LNCaP clone FGC (cell line): Measurements from ENCODE around the gene CTNNBL1.
A peak's percentile ranks its signal among the peaks of the same experiment; 100 is the strongest.

Source experiments
- DNase-seq: peaks from one replicate; pipeline ENCODE4 v3.0.0-alpha.2; 2011; ENCODE audit warnings: low read depth
- H3K4me3 ChIP-seq: 2 replicates; pipeline ENCODE4 v1.5.1; 2011; ENCODE audit warnings: mild to moderate bottlenecking, low read depth, low read length, control low read depth
- TF ChIP-seq, protein P1 (sequence below): IDR thresholded peaks from 2 replicates; pipeline ENCODE4 v1.5.1; 2012; ENCODE audit warnings: mild to moderate bottlenecking; ENCODE audit not compliant: control insufficient read depth, insufficient read depth; ENCODE audit errors: extremely low read depth

CTNNBL1 gene

GRCh38 chr20:37688093-37688492, 5.7 kb upstream of the CTNNBL1 start:
- TF ChIP-seq, protein P1, sequence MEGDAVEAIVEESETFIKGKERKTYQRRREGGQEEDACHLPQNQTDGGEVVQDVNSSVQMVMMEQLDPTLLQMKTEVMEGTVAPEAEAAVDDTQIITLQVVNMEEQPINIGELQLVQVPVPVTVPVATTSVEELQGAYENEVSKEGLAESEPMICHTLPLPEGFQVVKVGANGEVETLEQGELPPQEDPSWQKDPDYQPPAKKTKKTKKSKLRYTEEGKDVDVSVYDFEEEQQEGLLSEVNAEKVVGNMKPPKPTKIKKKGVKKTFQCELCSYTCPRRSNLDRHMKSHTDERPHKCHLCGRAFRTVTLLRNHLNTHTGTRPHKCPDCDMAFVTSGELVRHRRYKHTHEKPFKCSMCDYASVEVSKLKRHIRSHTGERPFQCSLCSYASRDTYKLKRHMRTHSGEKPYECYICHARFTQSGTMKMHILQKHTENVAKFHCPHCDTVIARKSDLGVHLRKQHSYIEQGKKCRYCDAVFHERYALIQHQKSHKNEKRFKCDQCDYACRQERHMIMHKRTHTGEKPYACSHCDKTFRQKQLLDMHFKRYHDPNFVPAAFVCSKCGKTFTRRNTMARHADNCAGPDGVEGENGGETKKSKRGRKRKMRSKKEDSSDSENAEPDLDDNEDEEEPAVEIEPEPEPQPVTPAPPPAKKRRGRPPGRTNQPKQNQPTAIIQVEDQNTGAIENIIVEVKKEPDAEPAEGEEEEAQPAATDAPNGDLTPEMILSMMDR = no peak
- H3K4me3 ChIP-seq = no peak overlapping the region
- DNase-seq = no peak

- no peak for DNase-seq
- H3K4me3 ChIP-seq = no peak overlapping the region
Measured at GRCh38 chr20:37690626-37691369, 3.0 kb upstream of the CTNNBL1 start.

GRCh38 chr20:37692459-37693166, 1.2 kb upstream of the CTNNBL1 start:
- no peak overlapping the region for H3K4me3 ChIP-seq
- TF ChIP-seq, protein P1 = no peak

More at GRCh38 chr20:37690626-37691369, 3.0 kb upstream of the CTNNBL1 start:
- TF ChIP-seq, protein P1 = no peak

DNA sequence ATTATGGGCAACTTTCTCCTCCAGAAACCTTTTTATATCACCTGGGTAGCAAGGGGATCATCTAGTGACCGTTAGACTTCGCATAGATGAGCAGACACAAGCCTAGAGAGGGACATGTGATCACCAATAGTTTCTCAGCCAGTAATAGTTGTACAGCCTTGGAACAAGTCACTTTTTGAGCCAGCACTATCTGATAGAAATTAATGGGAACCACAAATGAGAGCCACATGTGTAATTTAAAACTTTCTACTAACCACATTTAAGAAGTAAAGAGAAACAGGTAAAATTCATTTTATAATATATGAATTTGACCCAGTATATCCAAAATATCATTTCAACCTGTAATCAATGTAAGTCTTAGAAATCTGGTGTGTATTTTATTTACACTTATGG, 592 bp upstream of the CTNNBL1 start:
- H3K4me3 ChIP-seq = peak overlapping the region; percentile 86
- TF ChIP-seq, protein P1 = no peak
- no peak for DNase-seq

More at GRCh38 chr20:37692459-37693166, 1.2 kb upstream of the CTNNBL1 start:
- DNase-seq = no peak

- H3K4me3 ChIP-seq = no peak overlapping the region
- DNase-seq = no peak
- TF ChIP-seq, protein P1 = no peak
Measured at GRCh38 chr20:37695684-37696342, 2.0 kb downstream of the CTNNBL1 start.

DNA sequence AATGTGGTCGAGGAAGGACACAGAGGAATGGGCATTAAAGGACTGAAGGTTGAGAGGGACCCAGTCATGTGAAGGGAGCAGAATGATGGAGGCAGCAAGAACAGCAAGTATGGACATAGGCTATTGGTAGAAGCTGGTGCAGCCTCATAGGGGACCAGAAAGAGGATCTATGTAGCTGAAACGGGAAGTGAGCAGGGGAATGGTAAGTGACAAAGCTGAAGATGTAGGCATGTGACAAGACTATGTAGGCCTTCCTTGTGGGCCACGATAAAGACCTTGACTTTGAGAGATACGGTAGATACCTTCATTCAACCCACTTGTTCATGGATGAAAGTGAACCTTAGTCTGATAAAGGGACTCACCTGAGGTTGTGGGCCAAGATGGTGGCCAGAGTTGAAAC, 3.5 kb downstream of the CTNNBL1 start:
- H3K4me3 ChIP-seq = no peak overlapping the region
- TF ChIP-seq, protein P1 = no peak
- DNase-seq = no peak
